Mammary epithelial cell (primary cell): Measurements from ENCODE around the gene G3BP1.

Source experiments
- CTCF ChIP-seq, 2 donors: IDR thresholded peaks in 1 of 2; conservative IDR thresholded peaks in 1 of 2; 2 replicates each; pipeline ENCODE4 v1.5.1; 2011 to 2012; ENCODE audit warnings: inconsistent platforms in 2 of 2, low read length in 2 of 2, mild to moderate bottlenecking in 2 of 2, control low read depth in 1 of 2, low read depth in 1 of 2; ENCODE audit not compliant: insufficient read depth in 1 of 2; ENCODE audit errors: extremely low read depth in 1 of 2
- EZH2 ChIP-seq: IDR thresholded peaks from 2 replicates; pipeline ENCODE4 v1.6.1; 2012; ENCODE audit warnings: low read length, inconsistent platforms, borderline replicate concordance

- no peak for TF ChIP-seq EZH2
- TF ChIP-seq CTCF (conservative IDR thresholded peaks at IDR 0.05 in 1 of 2, IDR thresholded peaks at IDR 0.05 in 1 of 2; ENCODE audit: extremely low read depth in 1 of 2, insufficient read depth in 1 of 2, low read depth in 1 of 2, low read length in 2 of 2): no peak
Observed at GRCh38 chr5:151846765-151847164, 75.0 kb downstream of the G3BP1 start.
